GM19452 (cell line): ENCODE results near the gene C3orf80.
"Not testable (repeated sequence)": the region's sequence is repeated elsewhere in the genome, so short reads cannot be mapped to it uniquely, and the experiment has no call there.

Source experiments
- ATAC-seq: cut with Tn5 transposase; IDR thresholded peaks from one replicate; pipeline ENCODE4 v1.9.1; 2021; ENCODE audit not compliant: unreplicated experiment

Gene C3orf80

GRCh38 chr3:160225176-160226025, at the start of gene C3orf80:
Gene C3orf80, plus strand, starts transcription at chr3:160225422. Its CDS starts 214 bp downstream, at chr3:160225636.
- peak; percentile 89 for ATAC-seq

GRCh38 chr3:160176923-160177322, 48.3 kb upstream of the C3orf80 start:
- ATAC-seq = no peak

- not testable (repeated sequence) for ATAC-seq
These were observed 46.6 kb upstream of the C3orf80 start for GRCh38 chr3:160178661-160179060.

GRCh38 chr3:160179403-160179802, 45.8 kb upstream of the C3orf80 start:
- ATAC-seq = not testable (repeated sequence)

GRCh38 chr3:160179906-160180305, 45.3 kb upstream of the C3orf80 start:
- ATAC-seq = no peak

- ATAC-seq = no peak
These were observed 44.5 kb upstream of the C3orf80 start for GRCh38 chr3:160180581-160181216.

- ATAC-seq = no peak
These were observed 41.7 kb upstream of the C3orf80 start for GRCh38 chr3:160183345-160184076.

GRCh38 chr3:160184655-160185054, 40.6 kb upstream of the C3orf80 start:
- no peak for ATAC-seq

- ATAC-seq = no peak
These were observed 39.5 kb upstream of the C3orf80 start for GRCh38 chr3:160185751-160186150.

GRCh38 chr3:160187288-160187687, 37.9 kb upstream of the C3orf80 start:
- ATAC-seq = no peak

- no peak for ATAC-seq
These were observed 32.8 kb upstream of the C3orf80 start for GRCh38 chr3:160192310-160193029.

- ATAC-seq = no peak
These were observed 31.5 kb upstream of the C3orf80 start for GRCh38 chr3:160193644-160194192.

- ATAC-seq = no peak
These were observed 30.8 kb upstream of the C3orf80 start for GRCh38 chr3:160194438-160194837.

GRCh38 chr3:160195106-160195505, 30.1 kb upstream of the C3orf80 start:
- ATAC-seq = no peak

GRCh38 chr3:160196511-160197104, 28.6 kb upstream of the C3orf80 start:
- ATAC-seq = no peak

GRCh38 chr3:160199108-160199507, 26.1 kb upstream of the C3orf80 start:
- no peak for ATAC-seq

- no peak for ATAC-seq
These were observed 24.9 kb upstream of the C3orf80 start for GRCh38 chr3:160200353-160200752.

GRCh38 chr3:160204396-160205011, 20.7 kb upstream of the C3orf80 start:
- ATAC-seq = not testable (repeated sequence)

- no peak for ATAC-seq
These were observed 19.6 kb upstream of the C3orf80 start for GRCh38 chr3:160205606-160206005.

- no peak for ATAC-seq
These were observed 14.9 kb upstream of the C3orf80 start for GRCh38 chr3:160210341-160210740.
